ENCODE results near the gene MAGEA8. TPM values are rescaled to one million over a fixed set of nuclear protein-coding genes. Genes with fewer than 3 reads are reported as not detected.
"Not testable (repeated sequence)": the region's sequence is repeated elsewhere in the genome, so short reads cannot be mapped to it uniquely, and the experiment has no call there.

The MAGEA8 gene
- total RNA-seq, 1 donor from 2014 or later, result 4.3 TPM

GRCh38 chrX:149903889-149904748 lies 23.1 kb downstream of the MAGEA8 start:
- DNase-seq (ENCODE audit: low spot score), result peak; percentile 18

- DNase-seq (ENCODE audit: low spot score), result no peak
Observed at GRCh38 chrX:149908308-149908707, 27.3 kb downstream of the MAGEA8 start.

GRCh38 chrX:149908727-149909126 lies 27.7 kb downstream of the MAGEA8 start:
- DNase-seq (ENCODE audit: low spot score), result no peak

GRCh38 chrX:149909324-149910177 lies 28.6 kb downstream of the MAGEA8 start:
- no peak for DNase-seq (ENCODE audit: low spot score)

GRCh38 chrX:149910178-149910695 lies 29.3 kb downstream of the MAGEA8 start:
- no peak for DNase-seq (ENCODE audit: low spot score)

GRCh38 chrX:149916745-149917392 lies 35.9 kb downstream of the MAGEA8 start:
- no peak for DNase-seq (ENCODE audit: low spot score)

- DNase-seq (ENCODE audit: low spot score), result not testable (repeated sequence)
Observed at GRCh38 chrX:149923836-149924235, 42.9 kb downstream of the MAGEA8 start.

GRCh38 chrX:149924434-149924833 lies 43.5 kb downstream of the MAGEA8 start:
- DNase-seq (ENCODE audit: low spot score), result not testable (repeated sequence)

- DNase-seq (ENCODE audit: low spot score), result not testable (repeated sequence)
Observed at GRCh38 chrX:149927245-149927963, 46.4 kb downstream of the MAGEA8 start.

GRCh38 chrX:149927964-149928258 lies 46.9 kb downstream of the MAGEA8 start:
- not testable (repeated sequence) for DNase-seq (ENCODE audit: low spot score)

GRCh38 chrX:149928635-149929034 lies 47.7 kb downstream of the MAGEA8 start:
- DNase-seq (ENCODE audit: low spot score), result not testable (repeated sequence)

- DNase-seq (ENCODE audit: low spot score), result not testable (repeated sequence)
Observed at GRCh38 chrX:149929400-149929799, 48.4 kb downstream of the MAGEA8 start, which contains the start of gene HSFX4. TSS of gene HSFX4 (plus strand) at chrX:149929573. CDS start at chrX:149929645, 72 bp downstream.

- DNase-seq (ENCODE audit: low spot score), result not testable (repeated sequence)
Observed at GRCh38 chrX:149931355-149931754, 50.4 kb downstream of the MAGEA8 start.

GRCh38 chrX:149932150-149932549 lies 51.2 kb downstream of the MAGEA8 start:
- not testable (repeated sequence) for DNase-seq (ENCODE audit: low spot score)

- DNase-seq (ENCODE audit: low spot score), result not testable (repeated sequence)
Observed at GRCh38 chrX:149932970-149933369, 52.0 kb downstream of the MAGEA8 start.

GRCh38 chrX:149933547-149933946 lies 52.6 kb downstream of the MAGEA8 start:
- DNase-seq (ENCODE audit: low spot score), result not testable (repeated sequence)

Other genes starting within 250 kb of the MAGEA8 start
- gene TMEM185A, start 249.4 kb upstream of the MAGEA8 start, total RNA-seq (ENCODE audit: insufficient read depth, low replicate concordance), result 28.4 TPM
- gene MAGEA11, start 169.1 kb upstream of the MAGEA8 start, total RNA-seq (ENCODE audit: insufficient read depth, low replicate concordance), result not detected
- gene HSFX1, start 107.1 kb upstream of the MAGEA8 start, total RNA-seq (ENCODE audit: insufficient read depth, low replicate concordance), result 3.9 TPM
- not detected for gene MAGEA9, start 99.3 kb upstream of the MAGEA8 start, total RNA-seq (ENCODE audit: insufficient read depth, low replicate concordance)
- not detected for gene HSFX4, start 48.4 kb downstream of the MAGEA8 start, total RNA-seq (ENCODE audit: insufficient read depth, low replicate concordance)
- 5.1 TPM for gene EOLA2, start 57.3 kb downstream of the MAGEA8 start, total RNA-seq (ENCODE audit: insufficient read depth, low replicate concordance)

Data from umbilical cord (tissue), 2 donors.